ENCODE data around the gene SPOCD1. TPM values are rescaled to one million over a fixed set of nuclear protein-coding genes. Genes with fewer than 3 reads are reported as not detected.

SPOCD1 gene
- polyA plus RNA-seq, 3 donors = not detected

DNA sequence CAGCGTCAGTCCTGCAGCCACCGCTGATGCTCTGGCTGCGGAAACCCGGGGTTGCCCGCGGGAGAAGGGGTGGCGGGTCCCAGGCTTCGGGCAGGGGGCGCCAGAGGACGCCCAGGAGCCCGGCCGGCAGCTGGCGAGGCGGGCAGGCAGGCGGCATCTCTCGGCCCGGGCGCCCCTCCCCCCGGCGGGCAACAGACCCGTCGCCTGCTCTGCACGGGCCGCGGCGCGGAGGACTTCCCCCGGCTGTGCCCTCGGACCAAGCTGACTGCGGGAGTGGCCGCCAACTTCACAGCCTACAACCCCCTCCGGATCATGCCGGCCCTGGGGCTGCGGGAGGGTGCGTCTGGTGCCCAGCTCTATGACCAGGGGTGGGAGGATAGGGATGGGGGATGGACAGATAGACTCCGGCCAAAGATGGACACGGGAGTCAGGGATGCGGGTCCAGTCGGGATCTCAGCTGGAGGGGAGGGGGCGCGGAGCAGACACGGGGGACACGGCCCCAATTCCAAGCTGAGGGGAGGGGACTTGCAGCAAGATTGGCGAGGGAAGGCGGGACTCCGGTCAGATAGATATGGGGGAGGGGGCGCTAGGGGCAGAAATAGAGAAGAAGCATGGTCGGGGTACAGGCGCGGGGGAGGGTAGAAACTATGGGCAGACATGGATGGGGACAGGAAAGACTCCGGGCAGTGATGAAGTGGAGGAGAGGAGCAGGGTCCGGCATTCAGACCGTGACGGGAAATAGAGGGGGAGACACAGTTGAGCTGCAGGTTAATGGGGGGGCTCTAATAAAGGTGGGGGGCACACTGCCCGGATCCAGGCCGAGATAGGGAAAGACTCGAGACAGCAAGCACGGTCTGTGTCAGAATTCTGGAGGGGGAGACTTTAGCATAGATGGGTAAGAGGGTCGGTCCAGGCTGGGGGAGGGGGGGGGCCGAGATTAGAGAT lies 52.8 kb downstream of the SPOCD1 start:
- H3K4me3 Mint-ChIP-seq = peak overlapping the region; percentile 70 to 83
- Histone ChIP-seq H3K4me1 (ENCODE audit: control insufficient read depth in 1 of 2, insufficient read depth in 2 of 2, low read length in 2 of 2) (peaks cover 21 to 34% of the 10 kb centered on the region in 2 donors), H3K4me2 (replicated peaks; ENCODE audit: extremely low read depth, low read length, poor library complexity, severe bottlenecking) (peak overlapping the region; percentile 71), H3K9ac (ENCODE audit: insufficient read depth, low read length, poor library complexity, severe bottlenecking) (peak overlapping the region; percentile 17), H4K20me1 (ENCODE audit: insufficient read depth, low read length) (no peaks in the 10 kb centered on the region), H3K27me3 (ENCODE audit: control insufficient read depth in 2 of 2, insufficient read depth in 2 of 2, low read length in 2 of 2) (peaks cover 48 to 78% of the 10 kb centered on the region in 2 donors), H3K27ac (ENCODE audit: low read depth in 1 of 2, low read length in 2 of 2) (no peak overlapping the region), H2AFZ (ENCODE audit: insufficient read depth, low read depth, low read length, poor library complexity, severe bottlenecking) (peak overlapping the region; percentile 42), H3K4me3 (replicated peaks in 1 of 3; ENCODE audit: low read depth in 2 of 3, low read length in 3 of 3) (peak overlapping the region in 1 of 3 experiments; percentile 63), H3K36me3 (replicated peaks in 1 of 2; ENCODE audit: control insufficient read depth in 1 of 2, insufficient read depth in 2 of 2, low read length in 2 of 2) (no peaks in the 10 kb centered on the region), H3K79me2 (ENCODE audit: insufficient read depth, low read length) (no peaks in the 10 kb centered on the region), H3K9me3 (replicated peaks in 1 of 2; ENCODE audit: control insufficient read depth in 1 of 2, insufficient read depth in 1 of 2, low read length in 2 of 2) (peaks cover 3 to 27% of the 10 kb centered on the region in 2 donors)
- peak overlapping the region in 1 of 7 donors; percentile 70 for H3K27ac Mint-ChIP-seq
- peaks cover 67 to 89% (median 84%) of the 10 kb centered on the region in 3 donors for H3K27me3 Mint-ChIP-seq (ENCODE audit: low read depth in 3 of 3)
- peaks cover 25% of the 10 kb centered on the region for H3K4me1 Mint-ChIP-seq
- intact Hi-C loops (cut with micrococcal nuclease) = no loop called here
- TF ChIP-seq, protein P1, sequence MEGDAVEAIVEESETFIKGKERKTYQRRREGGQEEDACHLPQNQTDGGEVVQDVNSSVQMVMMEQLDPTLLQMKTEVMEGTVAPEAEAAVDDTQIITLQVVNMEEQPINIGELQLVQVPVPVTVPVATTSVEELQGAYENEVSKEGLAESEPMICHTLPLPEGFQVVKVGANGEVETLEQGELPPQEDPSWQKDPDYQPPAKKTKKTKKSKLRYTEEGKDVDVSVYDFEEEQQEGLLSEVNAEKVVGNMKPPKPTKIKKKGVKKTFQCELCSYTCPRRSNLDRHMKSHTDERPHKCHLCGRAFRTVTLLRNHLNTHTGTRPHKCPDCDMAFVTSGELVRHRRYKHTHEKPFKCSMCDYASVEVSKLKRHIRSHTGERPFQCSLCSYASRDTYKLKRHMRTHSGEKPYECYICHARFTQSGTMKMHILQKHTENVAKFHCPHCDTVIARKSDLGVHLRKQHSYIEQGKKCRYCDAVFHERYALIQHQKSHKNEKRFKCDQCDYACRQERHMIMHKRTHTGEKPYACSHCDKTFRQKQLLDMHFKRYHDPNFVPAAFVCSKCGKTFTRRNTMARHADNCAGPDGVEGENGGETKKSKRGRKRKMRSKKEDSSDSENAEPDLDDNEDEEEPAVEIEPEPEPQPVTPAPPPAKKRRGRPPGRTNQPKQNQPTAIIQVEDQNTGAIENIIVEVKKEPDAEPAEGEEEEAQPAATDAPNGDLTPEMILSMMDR (IDR thresholded peaks at IDR 0.05) = peak; percentile 60
- peaks cover 0 to 15% (median 7%) of the 10 kb centered on the region in 7 donors for H3K9me3 Mint-ChIP-seq
- DNase-seq = peak; percentile 35 to 69 (median 43)
- WGBS (ENCODE audit: insufficient coverage) = 1% methylated on average over 46 of the region's 60 CpGs
- H3K36me3 Mint-ChIP-seq = peaks cover 5 to 9% of the 10 kb centered on the region in 2 donors

DNA sequence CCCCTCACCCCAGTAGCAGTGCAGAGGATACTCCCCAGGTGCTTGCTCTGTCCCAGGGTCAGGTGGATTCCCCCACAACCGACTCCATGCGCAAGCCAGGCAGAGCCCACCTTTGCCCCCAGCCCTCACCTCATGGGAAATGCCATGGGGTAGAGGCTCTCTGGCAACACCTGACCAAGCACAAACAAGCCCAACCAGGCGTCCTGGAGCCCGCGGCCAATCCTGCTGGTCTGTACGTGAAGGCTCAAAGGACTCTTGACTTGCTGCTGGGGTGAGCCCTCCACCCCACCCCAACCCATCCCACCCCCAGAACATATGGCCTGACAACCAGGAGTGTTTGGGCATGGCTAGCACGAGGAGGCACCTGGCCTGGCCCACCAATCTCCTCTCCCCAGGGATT lies 53.5 kb downstream of the SPOCD1 start:
- Histone ChIP-seq H4K20me1 (ENCODE audit: insufficient read depth, low read length) (no peaks in the 10 kb centered on the region), H3K4me1 (ENCODE audit: control insufficient read depth in 1 of 2, insufficient read depth in 2 of 2, low read length in 2 of 2) (peaks cover 21 to 34% of the 10 kb centered on the region in 2 donors), H3K36me3 (replicated peaks in 1 of 2; ENCODE audit: control insufficient read depth in 1 of 2, insufficient read depth in 2 of 2, low read length in 2 of 2) (no peaks in the 10 kb centered on the region), H3K4me3 (replicated peaks in 1 of 3; ENCODE audit: low read depth in 2 of 3, low read length in 3 of 3) (peak overlapping the region in 1 of 3 experiments; percentile 63), H3K27me3 (ENCODE audit: control insufficient read depth in 2 of 2, insufficient read depth in 2 of 2, low read length in 2 of 2) (peaks cover 48 to 73% of the 10 kb centered on the region in 2 donors), H3K27ac (ENCODE audit: low read depth in 1 of 2, low read length in 2 of 2) (no peak overlapping the region), H3K79me2 (ENCODE audit: insufficient read depth, low read length) (no peaks in the 10 kb centered on the region), H3K9me3 (replicated peaks in 1 of 2; ENCODE audit: control insufficient read depth in 1 of 2, insufficient read depth in 1 of 2, low read length in 2 of 2) (peaks cover 3 to 27% of the 10 kb centered on the region in 2 donors), H3K9ac (ENCODE audit: insufficient read depth, low read length, poor library complexity, severe bottlenecking) (no peak overlapping the region), H2AFZ (ENCODE audit: insufficient read depth, low read depth, low read length, poor library complexity, severe bottlenecking) (no peak overlapping the region), H3K4me2 (replicated peaks; ENCODE audit: extremely low read depth, low read length, poor library complexity, severe bottlenecking) (no peak overlapping the region)
- Mint-ChIP-seq H3K27ac (no peak overlapping the region), H3K4me1 (peaks cover 25% of the 10 kb centered on the region), H3K27me3 (ENCODE audit: low read depth in 3 of 3) (peaks cover 62 to 82% (median 77%) of the 10 kb centered on the region in 3 donors), H3K36me3 (peaks cover 5 to 9% of the 10 kb centered on the region in 2 donors), H3K9me3 (peaks cover 0 to 15% (median 7%) of the 10 kb centered on the region in 7 donors), H3K4me3 (peak overlapping the region; percentile 6 to 83)
- TF ChIP-seq, protein P1 (IDR thresholded peaks at IDR 0.05) = no peak
- intact Hi-C loops (cut with micrococcal nuclease) = no loop called here
- no peak for DNase-seq
- WGBS (ENCODE audit: insufficient coverage) = 20% methylated on average over 6 of the region's 7 CpGs

Measured in CD14-positive monocyte (primary cell).